HG03575 (cell line): ENCODE measurements around the gene SURF2.
"Not testable (repeated sequence)": the region's sequence is repeated elsewhere in the genome, so short reads cannot be mapped to it uniquely, and the experiment has no call there.

Source experiments
- ATAC-seq: cut with Tn5 transposase; IDR thresholded peaks from one replicate; pipeline ENCODE4 v1.9.1; 2021; ENCODE audit not compliant: unreplicated experiment, insufficient number of reproducible peaks, low FRiP score; ENCODE audit errors: extremely low read depth

Gene SURF2

DNA sequence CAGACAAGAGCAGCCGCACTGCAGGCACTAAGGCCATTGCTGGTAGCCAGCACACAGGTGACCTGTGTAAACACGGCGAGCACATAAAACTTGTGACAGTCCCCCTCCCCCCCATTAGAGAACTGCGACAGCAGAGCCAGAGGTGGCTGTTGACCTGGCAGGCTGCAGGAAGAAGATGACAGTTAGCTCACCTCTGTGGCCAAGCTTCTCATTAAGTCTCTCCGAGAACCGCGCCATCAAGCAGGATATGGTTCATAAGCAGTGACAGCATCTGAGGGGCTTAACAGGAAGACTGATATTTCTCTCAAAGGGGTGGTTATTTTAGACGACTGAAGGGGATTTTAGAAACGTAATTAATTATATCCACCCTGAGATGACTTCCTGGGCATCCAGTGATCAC, 14.3 kb downstream of the SURF2 start:
- ATAC-seq = no peak

DNA sequence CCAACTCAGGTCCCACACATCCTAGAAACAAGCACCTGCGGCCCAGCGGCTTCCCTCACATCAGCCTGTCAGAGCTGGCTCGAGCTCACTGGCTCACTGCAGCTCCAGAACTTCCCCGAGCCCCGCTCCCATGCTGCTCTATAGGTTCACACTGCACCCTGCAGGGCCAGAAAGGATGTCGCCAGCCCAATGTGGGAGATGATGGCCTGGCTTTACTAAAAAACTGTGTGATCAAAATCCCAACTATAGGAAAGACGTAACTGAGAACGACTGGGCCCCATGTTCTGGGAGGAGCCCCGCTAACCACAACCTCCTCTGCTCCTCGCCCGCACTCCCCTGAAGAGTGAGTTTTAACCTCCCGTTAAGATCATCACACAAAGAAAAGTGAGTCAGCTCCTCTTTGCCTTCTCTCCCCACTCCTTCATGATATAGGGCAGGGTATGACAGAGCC, 14.9 kb downstream of the SURF2 start:
- no peak for ATAC-seq

DNA sequence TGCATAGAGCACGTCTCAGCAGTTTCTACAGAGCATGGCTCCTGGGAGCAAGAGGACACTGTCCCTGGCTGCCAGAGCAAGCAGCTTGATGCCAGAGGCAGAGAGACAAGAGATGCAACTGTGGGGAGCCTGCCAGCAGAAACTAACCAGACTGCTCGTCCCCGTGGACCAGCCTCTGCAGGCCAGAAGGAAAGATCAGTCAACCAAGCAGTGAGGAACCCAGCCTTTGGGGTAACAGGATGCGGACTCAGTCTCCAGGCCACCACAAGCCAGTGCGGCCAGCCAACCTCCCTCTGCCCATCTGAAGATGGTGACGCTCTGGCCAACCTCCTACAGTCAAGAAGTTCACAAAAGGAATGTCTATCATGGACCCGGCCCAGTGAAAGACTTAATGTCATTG, 15.8 kb downstream of the SURF2 start:
- no peak for ATAC-seq

DNA sequence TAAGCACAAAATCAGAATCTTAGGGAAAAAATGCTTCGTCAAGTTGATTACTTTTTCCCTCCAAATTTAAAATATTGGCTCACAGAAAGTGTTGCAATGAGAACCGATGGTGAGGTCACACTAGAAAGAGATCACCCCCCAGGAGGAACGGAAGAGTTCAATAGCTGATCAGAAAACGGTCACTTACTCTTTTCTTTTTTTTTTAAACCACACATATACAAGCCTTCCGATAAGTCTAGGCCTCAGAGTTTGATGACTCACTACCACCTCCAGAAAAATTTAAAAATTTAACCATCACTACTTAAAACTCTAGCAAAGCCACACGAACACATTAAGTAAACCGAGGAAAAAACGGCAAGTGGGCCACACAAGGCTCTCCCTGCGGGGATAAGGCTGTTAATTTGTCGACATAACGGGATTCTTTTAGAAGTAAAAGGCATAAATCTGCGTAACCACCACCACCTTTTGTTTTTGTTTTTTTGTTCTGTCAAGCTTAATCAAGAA, 18.3 kb downstream of the SURF2 start:
- ATAC-seq = no peak

DNA sequence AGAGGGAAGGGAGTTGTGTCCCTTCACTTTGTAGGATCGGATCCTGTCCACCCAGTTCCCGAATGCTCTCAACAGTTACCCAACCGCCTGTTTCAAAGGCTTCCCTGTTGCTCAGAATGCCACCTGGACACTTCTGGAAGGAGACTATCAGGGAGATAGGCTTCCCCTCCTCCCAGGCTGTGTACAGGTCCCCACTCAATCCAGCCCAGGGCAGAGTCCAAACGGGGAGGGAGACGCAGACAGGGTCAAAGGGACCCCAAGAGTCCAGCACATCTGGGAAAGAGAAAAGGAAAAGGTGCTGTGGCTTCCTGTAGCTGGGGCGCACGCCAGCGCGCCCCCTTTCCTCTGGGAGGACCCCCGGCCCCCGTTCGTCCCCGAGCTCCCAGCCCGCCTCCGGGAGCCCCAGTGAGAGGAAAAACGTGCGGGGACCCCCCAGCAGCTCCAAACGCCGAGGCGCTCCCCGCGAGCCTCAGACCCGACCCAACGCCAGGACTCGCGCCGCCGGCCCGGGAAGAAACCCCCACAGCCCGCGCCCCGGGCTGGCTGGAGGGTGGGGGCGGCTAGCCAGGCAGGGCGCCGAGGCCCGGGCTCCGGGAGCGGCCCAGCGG, 18.9 kb downstream of the SURF2 start:
- no peak for ATAC-seq

DNA sequence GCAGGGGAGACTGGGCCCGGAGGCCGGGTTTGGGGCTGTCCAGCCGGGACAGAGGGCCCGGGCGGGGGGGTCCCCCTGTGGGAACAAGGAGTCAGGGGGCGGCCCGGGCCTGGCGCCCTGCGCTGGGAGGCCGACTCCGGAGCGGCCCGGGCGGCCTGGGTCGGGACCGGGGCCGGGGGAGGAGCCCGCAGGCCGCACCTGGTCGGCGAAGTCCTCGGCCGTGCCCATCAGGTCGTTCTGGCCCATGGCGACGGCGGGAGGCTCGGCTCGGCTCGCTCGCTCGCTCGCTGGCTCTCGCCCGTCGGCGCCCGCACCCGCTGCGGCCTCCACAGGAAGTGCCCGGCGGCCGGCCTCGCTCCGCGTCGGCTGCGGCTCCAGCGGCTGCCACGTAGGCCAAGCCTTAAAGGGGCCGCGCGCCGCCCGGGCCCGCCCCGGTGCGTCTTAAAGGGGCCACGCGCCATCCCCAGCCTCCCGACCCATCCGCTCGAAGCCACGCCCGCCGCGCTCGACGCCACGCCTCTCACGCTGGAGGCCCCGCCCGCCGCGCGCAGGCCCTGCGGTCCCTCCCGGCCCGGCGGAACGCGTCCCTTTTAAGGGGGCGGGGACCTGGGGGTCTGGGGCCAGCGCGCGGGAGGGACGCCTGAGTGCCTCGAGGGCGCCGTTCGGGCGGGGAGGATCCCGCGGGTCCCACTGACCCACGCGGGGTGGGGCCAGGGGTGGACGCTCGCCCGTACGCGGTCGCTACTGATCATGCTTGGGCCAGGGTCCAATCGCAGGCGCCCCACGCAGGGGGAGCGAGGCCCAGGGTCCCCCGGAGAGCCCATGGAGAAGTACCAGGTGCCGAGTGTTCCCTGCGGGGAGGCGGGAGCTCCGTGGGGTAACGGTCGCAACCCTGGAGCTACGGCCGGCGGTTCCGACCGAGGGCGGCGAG, 19.6 kb downstream of the SURF2 start, which contains the start of the genes STKLD1 and SURF4:
STKLD1 (plus strand) TSS at position 643 of the 931 bp plus-strand sequence; CDS start at position 751, 108 bp downstream.
SURF4 (minus strand) TSS at position 337 of the 931 bp plus-strand sequence; CDS start at position 246, 91 bp downstream.
- peak; percentile 56 for ATAC-seq

DNA sequence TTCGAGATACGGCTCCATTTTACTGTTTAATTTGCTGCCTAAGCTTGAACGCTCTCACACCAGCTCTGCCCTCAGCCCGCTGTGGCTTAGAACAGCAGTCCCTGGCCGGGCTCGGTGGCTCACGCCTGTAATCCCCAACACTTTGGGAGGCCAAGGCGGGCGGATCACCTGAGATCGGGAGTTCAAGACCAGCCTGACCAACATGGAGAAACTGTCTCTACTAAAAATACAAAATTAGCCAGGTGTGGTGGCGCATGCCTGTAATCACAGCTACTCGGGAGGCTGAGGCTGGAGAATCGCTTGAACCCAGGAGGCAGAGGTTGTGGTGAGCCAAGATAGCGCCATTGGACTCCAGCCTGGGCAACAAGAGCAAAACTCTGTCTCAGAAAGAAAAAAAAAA, 20.9 kb downstream of the SURF2 start:
- not testable (repeated sequence) for ATAC-seq

DNA sequence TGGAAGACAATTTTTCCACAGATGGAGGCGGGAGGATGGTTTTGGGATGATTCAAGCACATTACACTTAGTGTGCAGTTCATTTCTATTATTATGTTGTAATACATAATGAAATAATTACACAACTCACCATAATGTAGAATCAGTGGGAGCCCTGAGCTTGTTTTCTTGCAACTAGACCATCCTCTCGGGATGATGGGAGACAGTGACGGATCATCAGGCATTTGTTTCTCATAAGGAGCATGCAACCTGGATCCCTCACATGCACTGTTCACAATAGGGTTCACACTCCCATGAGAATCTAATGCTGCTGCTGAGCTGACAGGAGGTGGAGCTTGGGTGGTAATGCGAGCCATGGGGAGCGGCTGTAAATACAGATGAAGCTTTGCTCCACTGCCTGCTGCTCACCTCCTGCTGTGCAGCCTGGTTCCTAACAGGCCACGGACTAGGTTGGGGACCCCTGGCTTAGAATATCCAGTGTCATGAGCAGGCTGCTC, 21.4 kb downstream of the SURF2 start:
- ATAC-seq = no peak

DNA sequence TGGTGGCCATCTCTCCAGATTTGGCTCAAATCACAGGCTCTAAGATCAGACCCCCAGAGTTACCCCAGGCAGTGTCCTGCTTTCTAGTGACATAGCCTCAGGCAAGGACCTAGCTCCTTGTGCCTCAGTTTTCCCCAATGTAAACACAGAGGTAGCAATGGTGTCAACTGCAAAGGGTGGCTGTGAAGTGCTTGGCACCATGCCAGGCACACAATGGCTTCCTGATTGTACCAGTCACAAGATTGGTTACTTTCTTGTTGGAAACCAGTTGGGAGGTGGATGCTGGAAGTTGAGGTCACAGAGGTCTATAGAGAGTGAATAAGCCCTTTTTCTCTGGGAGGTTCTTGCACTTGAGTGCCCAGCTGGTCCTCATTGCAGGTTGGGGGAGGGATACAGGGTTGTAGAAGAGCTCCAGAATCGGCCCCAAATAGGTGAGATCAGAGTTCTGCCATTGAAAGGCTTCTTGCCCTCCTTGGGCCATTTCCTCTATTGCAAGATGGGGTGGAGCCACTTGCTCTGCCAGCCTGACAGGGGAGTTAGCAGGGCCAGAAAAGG, 22.1 kb downstream of the SURF2 start:
- no peak for ATAC-seq

DNA sequence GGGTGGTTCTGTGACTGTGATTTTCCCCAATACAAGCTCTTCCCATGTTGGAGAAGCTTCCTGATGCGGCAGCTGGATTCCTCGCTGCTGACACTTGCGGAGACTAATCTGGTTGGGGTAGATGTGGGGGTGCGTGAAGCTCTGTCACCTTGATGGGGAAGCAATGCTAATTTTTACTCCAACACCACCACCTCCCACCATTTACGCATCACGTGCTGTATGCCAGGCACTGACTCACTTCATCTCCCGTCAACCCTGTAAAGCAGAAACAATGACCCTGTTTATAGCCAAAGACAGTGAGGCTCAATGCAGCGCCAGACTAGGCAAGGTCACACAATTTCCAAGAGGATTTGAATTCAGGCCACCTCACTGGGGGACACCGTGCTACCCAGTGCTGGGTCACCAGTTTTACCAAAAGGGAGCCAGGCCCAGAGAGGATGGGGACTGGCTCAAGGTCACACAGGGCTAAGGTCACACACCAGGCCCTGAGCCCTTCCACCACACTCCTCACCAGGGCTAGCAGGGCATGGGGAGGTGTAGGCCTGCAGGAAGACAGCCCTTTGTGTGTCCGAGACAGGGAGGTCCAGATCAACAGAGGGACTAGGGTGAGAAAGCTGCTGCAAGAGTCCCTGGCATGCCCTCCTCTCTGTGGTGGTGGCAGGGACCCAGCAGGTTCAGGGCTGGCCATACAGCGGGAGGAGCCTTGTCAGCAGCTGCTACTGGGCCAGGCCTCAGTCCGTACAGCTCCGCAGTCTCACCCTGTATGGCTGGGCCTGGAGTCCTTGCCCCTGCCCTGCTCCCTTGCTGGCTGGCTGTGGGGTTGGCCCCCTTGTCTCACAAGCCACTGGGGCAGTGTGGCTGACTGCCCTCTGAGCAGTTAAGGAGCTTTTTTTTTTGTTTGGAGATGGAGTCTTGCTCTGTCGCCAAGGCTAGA, 23.1 kb downstream of the SURF2 start:
- no peak for ATAC-seq

DNA sequence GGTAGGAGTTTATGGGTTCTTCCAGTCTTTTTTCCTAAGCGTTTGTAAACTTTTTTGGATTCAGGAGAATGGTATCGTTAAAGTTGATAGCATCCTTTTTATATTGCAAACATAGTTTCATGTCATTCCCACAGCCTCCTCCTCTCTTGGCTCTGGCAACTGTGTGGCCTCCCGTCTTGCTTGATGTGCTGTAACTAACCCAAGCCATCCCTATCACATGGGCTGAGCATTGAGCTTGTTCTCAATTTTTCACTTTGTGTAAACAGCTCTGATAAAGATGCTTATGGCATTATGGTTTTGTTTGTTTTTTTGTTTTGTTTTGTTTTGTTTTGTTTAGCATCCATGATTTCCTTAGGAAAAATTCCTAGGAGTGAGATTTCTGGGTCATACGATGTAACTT, 24.4 kb downstream of the SURF2 start:
- ATAC-seq = no peak

DNA sequence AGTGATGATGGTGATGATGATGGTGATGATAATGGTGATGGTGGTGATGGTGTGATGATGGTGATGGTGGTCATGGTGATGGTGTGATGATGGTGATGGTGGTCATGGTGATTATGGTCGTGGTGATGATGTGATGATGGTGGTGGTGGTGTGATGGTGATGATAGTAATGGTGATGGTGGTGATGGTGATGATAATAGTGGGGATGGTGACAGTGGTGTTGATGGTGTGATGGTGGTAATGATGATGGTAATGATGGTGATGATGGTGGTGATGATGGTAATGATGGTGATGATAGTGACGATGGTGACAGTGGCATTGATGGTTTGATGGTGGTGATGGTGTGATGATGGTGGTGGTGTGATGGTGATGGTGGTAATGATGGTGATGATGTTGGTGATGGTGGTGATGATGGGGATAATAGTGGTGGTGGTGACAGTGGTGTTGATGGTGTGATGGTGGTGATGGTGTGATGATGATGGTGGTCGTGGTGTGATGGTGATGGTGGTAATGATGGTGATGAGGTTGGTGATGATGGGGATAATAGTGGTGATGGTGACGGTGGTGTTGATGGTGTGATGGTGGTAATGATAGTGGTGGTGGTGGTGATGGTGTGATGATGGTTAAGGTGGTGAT, 26.3 kb downstream of the SURF2 start:
- ATAC-seq = no peak

DNA sequence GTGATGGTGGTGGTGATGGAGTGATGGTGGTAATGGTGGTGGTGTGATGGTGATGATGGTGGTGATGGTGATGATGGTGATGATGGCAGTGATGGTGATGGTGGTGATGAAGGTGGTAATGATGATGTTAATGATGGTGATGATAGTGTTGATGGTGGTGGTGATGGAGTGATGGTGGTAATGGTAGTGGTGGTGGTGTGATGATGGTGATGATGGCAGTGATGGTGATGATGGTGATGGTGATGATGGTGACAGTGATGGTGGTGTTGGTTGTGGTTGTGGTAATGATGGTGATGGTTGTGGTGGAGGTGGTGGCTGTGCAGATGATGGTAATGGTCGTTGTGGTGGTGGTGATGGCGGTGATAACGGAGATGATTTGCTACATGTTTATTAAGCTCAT, 27.1 kb downstream of the SURF2 start:
- no peak for ATAC-seq

DNA sequence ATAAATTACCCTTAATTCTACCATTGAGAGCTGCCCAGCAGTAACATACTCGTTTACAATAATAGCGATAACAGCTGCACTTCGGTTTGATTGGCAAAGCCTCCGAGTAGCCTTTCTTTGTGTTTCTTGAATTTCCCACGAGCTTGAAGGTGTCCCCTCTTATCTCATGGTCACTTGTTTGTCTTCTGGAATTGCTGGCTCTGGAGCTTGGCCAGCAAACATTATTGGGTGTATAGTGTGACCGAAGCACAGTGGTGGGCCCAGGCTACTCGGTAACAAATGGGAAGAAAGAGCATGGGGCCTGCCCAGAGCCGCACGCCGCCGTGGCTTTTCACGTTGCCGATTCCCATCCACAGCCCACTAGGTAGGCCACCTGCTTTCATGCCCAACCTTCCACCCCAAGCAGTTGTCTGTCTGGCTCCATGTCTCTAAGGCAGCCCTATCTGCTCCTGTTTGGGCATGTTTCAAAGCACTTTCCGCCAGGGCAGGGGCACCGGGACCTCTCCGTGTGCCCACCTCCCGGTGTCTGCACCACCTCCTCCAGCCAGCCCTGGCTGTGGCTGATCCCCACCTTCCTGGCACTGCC, 28.5 kb downstream of the SURF2 start:
- ATAC-seq = no peak

DNA sequence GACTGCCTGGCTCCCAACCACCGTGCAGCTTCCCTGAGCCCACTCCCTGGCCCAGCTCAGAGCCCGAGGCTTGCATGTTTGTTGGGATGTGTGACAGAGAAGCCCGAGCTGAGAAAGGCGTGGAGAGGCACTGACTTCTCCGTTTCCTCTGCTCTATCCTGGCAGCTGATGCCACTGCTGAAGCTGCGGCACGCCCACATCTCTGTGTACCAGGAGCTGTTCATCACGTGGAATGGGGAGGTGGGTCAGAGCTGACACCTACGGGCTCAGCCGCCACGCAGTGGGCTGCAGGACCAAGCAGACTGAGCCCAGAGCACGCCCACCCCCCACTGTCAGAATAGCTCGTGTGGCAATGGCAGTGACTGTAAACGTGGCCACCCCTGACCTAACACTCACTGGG, 29.1 kb downstream of the SURF2 start:
- no peak for ATAC-seq

DNA sequence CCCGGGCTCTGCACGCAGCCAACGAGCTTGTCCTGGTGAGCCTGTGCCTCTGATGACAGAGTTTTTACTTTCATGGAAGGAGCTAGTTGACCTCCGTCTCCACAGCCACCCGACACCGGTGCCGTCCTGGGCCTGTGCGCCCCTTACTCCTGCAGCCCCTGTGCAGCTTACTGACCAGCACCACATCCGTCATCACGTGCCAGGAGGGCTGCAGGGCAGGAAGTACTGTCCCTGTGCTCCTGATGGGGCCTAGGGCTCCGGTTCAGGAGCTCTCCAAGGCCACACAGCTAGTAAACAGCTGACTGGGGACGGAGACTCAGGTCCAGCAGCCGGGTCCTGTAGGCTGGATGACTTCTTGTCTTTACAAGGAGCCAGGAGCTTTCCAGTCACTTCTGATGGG, 30.0 kb downstream of the SURF2 start:
- no peak for ATAC-seq

DNA sequence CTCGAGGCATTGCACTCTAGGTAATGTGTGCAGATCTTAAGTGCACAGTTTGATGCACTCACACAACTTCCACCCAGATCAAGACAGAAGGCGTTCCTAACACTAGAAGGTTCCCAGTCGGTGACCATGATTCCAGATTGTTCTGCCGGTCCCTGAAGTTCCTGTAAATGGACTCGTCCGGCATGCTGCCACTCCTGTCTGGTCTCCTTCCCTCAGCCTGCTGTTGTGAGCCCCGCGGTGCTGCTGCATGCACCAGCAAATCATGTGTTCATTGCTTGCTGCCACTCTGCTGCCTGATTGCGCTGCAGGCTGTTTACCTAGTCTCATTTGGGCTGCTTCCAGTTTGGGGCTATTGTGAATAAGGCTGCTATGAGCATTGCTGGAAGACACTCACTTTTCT, 31.3 kb downstream of the SURF2 start:
- no peak for ATAC-seq
